Neural cell (in vitro differentiated cells): Measurements from ENCODE around the gene PREX1. TPM values are rescaled to one million over a fixed set of nuclear protein-coding genes. Genes with fewer than 3 reads are reported as not detected.

ENCODE experiments used
- H2AFZ ChIP-seq: fragments of 200-600, 300-800 bp; sonication (generic), shearing (Covaris generic); 2 replicates; pipeline ENCODE4 v1.6.0; 2014; ENCODE audit warnings: low read depth, mild to moderate bottlenecking, antibody characterized with exemption, low read length, moderate library complexity
- H3F3A ChIP-seq: fragments of 200-600 bp; shearing (Covaris generic); 2 replicates; pipeline ENCODE4 v1.6.1; 2016; ENCODE audit warnings: mild to moderate bottlenecking, moderate library complexity, mixed read lengths, antibody characterized with exemption, low read length; ENCODE audit not compliant: insufficient read depth, poor library complexity, severe bottlenecking
- H3K27ac ChIP-seq: fragments of 200-600, 300-800 bp; sonication (generic), shearing (Covaris generic); 2 replicates; pipeline ENCODE4 v1.5.1; 2014; ENCODE audit warnings: mild to moderate bottlenecking, low read length, moderate library complexity
- H3K27me3 ChIP-seq: fragments of 300-800, 200-600 bp; sonication (generic), shearing (Covaris generic); 2 replicates; pipeline ENCODE4 v1.6.0; 2014; ENCODE audit warnings: mild to moderate bottlenecking, low read depth, low read length, moderate library complexity; ENCODE audit not compliant: insufficient read depth
- H3K36me3 ChIP-seq: fragments of 300-800, 200-600 bp; sonication (generic), shearing (Covaris generic); 2 replicates; pipeline ENCODE4 v1.5.1; 2014; ENCODE audit warnings: mild to moderate bottlenecking, antibody characterized with exemption, low read length, moderate library complexity; ENCODE audit not compliant: insufficient read depth
- H3K4me2 ChIP-seq: fragments of 300-800, 200-600 bp; sonication (generic), shearing (Covaris generic); 2 replicates; pipeline ENCODE4 v1.6.0; 2014; ENCODE audit warnings: mild to moderate bottlenecking, low read length
- H3K4me3 ChIP-seq: fragments of 300-800, 200-600 bp; sonication (generic), shearing (Covaris generic); 2 replicates; pipeline ENCODE4 v1.5.1; 2014; ENCODE audit warnings: mild to moderate bottlenecking, low read length, moderate library complexity
- H3K79me2 ChIP-seq: fragments of 200-600 bp; shearing (Covaris generic); replicated peaks from 2 replicates; pipeline ENCODE4 v1.6.0; 2014; ENCODE audit warnings: mild to moderate bottlenecking, low read length, moderate library complexity; ENCODE audit not compliant: insufficient read depth
- H3K9ac ChIP-seq: fragments of 300-800, 200-600 bp; sonication (generic), shearing (Covaris generic); 2 replicates; pipeline ENCODE4 v1.6.1; 2016; ENCODE audit warnings: mild to moderate bottlenecking, low read length, mixed read lengths
- H3K9me2 ChIP-seq: fragments of 200-600 bp; shearing (Covaris generic); 2 replicates; pipeline ENCODE4 v1.6.1; 2016; ENCODE audit warnings: mild to moderate bottlenecking, low read length, mixed read lengths; ENCODE audit not compliant: insufficient read depth
- H3K9me3 ChIP-seq: fragments of 200-600, 300-800 bp; sonication (generic), shearing (Covaris generic); 2 replicates; pipeline ENCODE4 v1.6.1; 2016; ENCODE audit warnings: mild to moderate bottlenecking, mixed run types, low read length, moderate library complexity, mixed read lengths
- H4K20me1 ChIP-seq: fragments of 200-600 bp; shearing (Covaris generic); 2 replicates; pipeline ENCODE4 v1.6.1; 2016; ENCODE audit warnings: mild to moderate bottlenecking, mixed run types; ENCODE audit not compliant: insufficient read depth
- EP300 ChIP-seq: fragments of 450-650 bp; conservative IDR thresholded peaks from 2 replicates; pipeline ENCODE4 v1.6.1; 2014; ENCODE audit warnings: antibody characterized with exemption, mild to moderate bottlenecking, moderate library complexity; ENCODE audit not compliant: poor library complexity, severe bottlenecking
- EZH2 ChIP-seq: fragments of 200-600, 300-800 bp; shearing (Covaris generic), sonication (generic); IDR thresholded peaks from 2 replicates; pipeline ENCODE4 v1.6.1; 2014; ENCODE audit warnings: antibody characterized with exemption, low read length, borderline replicate concordance, mild to moderate bottlenecking; ENCODE audit not compliant: insufficient read depth, poor library complexity, severe bottlenecking
- MXI1 ChIP-seq: fragments of 450-650 bp; conservative IDR thresholded peaks from 2 replicates; pipeline ENCODE4 v1.6.1; 2014; ENCODE audit warnings: antibody characterized with exemption, mild to moderate bottlenecking; ENCODE audit not compliant: poor library complexity, severe bottlenecking
- POLR2AphosphoS5 ChIP-seq: IDR thresholded peaks from 2 replicates; pipeline ENCODE4 v1.6.1; 2012
- RAD21 ChIP-seq: fragments of 450-650 bp; conservative IDR thresholded peaks from 2 replicates; pipeline ENCODE4 v1.6.1; 2014; ENCODE audit warnings: antibody characterized with exemption, mild to moderate bottlenecking, moderate library complexity
- SMC3 ChIP-seq: fragments of 450-650 bp; conservative IDR thresholded peaks from 2 replicates; pipeline ENCODE4 v1.6.1; 2014; ENCODE audit warnings: antibody characterized with exemption, mild to moderate bottlenecking, moderate library complexity; ENCODE audit not compliant: poor library complexity
- TAF1 ChIP-seq: IDR thresholded peaks from 2 replicates; pipeline ENCODE4 v1.6.1; 2012; ENCODE audit warnings: low read depth
- polyA plus RNA-seq: library from polyadenylated mRNA; depleted of rRNA; stranded (reverse); fragments of >200 nt; gene quantifications from 2 replicates; pipeline ENCODE4 v1.2.3, GENCODE V29; 2014
- TF ChIP-seq, protein P1 (sequence below): fragments of 450-650 bp; IDR thresholded peaks from 2 replicates; pipeline ENCODE4 v1.5.1; 2014; ENCODE audit warnings: antibody characterized with exemption, mild to moderate bottlenecking, moderate library complexity; ENCODE audit not compliant: poor library complexity, severe bottlenecking
- TF ChIP-seq, protein P2 (sequence below): IDR thresholded peaks from 2 replicates; pipeline ENCODE4 v1.6.1; 2012; ENCODE audit warnings: borderline replicate concordance

PREX1 gene
- polyA plus RNA-seq, 1 donor from 2014 or later = 0.06 TPM

DNA sequence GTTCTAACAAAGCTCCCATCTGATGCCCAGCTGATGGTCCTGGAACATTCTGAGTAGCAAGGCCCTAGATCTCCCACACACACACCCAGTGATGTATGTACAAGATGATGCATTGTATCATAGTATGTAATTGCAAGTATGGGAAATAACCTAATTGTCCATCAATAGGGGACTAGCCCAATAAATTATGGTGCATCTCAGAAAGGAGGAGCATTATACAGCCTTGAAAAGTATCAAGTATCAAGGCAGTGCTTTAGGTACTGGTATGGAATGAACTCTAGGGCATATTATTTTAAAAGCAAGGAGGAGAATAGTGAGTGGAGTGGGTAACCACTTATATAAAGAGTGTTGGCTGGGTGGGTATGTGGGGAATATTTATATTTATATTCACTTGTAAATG, 24.8 kb upstream of the PREX1 start:
- no peak overlapping the region for H3K4me3 ChIP-seq
- H3K9ac ChIP-seq = no peak overlapping the region
- H3K4me2 ChIP-seq = no peak overlapping the region
- H3K79me2 ChIP-seq = no peaks in the 10 kb centered on the region
- H3F3A ChIP-seq = no peaks in the 10 kb centered on the region
- H3K27me3 ChIP-seq = no peaks in the 10 kb centered on the region
- H3K9me3 ChIP-seq = no peaks in the 10 kb centered on the region
- no peaks in the 10 kb centered on the region for H4K20me1 ChIP-seq
- H3K9me2 ChIP-seq = no peaks in the 10 kb centered on the region
- no peak overlapping the region for H3K27ac ChIP-seq
- H2AFZ ChIP-seq = no peak overlapping the region
- TF ChIP-seq EP300 (no peak), EZH2 (no peak), POLR2AphosphoS5 (no peak), TAF1 (no peak), SMC3 (no peak), RAD21 (no peak), MXI1 (no peak)
- TF ChIP-seq, protein P1, sequence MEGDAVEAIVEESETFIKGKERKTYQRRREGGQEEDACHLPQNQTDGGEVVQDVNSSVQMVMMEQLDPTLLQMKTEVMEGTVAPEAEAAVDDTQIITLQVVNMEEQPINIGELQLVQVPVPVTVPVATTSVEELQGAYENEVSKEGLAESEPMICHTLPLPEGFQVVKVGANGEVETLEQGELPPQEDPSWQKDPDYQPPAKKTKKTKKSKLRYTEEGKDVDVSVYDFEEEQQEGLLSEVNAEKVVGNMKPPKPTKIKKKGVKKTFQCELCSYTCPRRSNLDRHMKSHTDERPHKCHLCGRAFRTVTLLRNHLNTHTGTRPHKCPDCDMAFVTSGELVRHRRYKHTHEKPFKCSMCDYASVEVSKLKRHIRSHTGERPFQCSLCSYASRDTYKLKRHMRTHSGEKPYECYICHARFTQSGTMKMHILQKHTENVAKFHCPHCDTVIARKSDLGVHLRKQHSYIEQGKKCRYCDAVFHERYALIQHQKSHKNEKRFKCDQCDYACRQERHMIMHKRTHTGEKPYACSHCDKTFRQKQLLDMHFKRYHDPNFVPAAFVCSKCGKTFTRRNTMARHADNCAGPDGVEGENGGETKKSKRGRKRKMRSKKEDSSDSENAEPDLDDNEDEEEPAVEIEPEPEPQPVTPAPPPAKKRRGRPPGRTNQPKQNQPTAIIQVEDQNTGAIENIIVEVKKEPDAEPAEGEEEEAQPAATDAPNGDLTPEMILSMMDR = no peak
- TF ChIP-seq, protein P2, sequence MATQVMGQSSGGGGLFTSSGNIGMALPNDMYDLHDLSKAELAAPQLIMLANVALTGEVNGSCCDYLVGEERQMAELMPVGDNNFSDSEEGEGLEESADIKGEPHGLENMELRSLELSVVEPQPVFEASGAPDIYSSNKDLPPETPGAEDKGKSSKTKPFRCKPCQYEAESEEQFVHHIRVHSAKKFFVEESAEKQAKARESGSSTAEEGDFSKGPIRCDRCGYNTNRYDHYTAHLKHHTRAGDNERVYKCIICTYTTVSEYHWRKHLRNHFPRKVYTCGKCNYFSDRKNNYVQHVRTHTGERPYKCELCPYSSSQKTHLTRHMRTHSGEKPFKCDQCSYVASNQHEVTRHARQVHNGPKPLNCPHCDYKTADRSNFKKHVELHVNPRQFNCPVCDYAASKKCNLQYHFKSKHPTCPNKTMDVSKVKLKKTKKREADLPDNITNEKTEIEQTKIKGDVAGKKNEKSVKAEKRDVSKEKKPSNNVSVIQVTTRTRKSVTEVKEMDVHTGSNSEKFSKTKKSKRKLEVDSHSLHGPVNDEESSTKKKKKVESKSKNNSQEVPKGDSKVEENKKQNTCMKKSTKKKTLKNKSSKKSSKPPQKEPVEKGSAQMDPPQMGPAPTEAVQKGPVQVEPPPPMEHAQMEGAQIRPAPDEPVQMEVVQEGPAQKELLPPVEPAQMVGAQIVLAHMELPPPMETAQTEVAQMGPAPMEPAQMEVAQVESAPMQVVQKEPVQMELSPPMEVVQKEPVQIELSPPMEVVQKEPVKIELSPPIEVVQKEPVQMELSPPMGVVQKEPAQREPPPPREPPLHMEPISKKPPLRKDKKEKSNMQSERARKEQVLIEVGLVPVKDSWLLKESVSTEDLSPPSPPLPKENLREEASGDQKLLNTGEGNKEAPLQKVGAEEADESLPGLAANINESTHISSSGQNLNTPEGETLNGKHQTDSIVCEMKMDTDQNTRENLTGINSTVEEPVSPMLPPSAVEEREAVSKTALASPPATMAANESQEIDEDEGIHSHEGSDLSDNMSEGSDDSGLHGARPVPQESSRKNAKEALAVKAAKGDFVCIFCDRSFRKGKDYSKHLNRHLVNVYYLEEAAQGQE = no peak
- no peaks in the 10 kb centered on the region for H3K36me3 ChIP-seq

DNA sequence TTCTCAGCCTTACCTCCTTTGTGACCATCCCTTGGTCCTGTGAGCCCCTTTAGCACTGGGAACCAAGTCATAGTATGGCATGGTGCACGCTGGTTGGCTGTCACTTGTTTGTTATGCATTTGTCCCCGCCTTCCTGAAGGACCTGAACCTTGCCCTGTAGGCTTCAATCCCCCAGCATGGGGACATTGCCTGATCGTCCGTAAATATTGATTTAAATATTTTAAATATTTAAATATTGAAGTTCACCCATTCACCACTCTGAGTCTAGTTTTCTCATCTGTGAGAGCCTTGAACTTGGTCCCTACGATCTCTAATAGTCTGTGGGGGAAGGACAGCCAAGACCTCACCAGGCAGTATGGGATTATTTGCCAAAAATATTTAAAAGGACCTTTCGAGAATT, 23.8 kb upstream of the PREX1 start:
- Histone ChIP-seq H2AFZ (no peak overlapping the region), H3F3A (no peaks in the 10 kb centered on the region), H3K27me3 (no peaks in the 10 kb centered on the region), H3K4me2 (no peak overlapping the region), H4K20me1 (no peaks in the 10 kb centered on the region), H3K27ac (no peak overlapping the region), H3K9ac (no peak overlapping the region), H3K36me3 (no peaks in the 10 kb centered on the region), H3K4me3 (no peak overlapping the region), H3K9me3 (no peaks in the 10 kb centered on the region), H3K9me2 (no peaks in the 10 kb centered on the region), H3K79me2 (no peaks in the 10 kb centered on the region)
- TF ChIP-seq MXI1 = no peak
- TF ChIP-seq, protein P1 = no peak
- no peak for TF ChIP-seq EP300
- TF ChIP-seq SMC3 = no peak
- TF ChIP-seq RAD21 = no peak
- no peak for TF ChIP-seq TAF1
- no peak for TF ChIP-seq POLR2AphosphoS5
- no peak for TF ChIP-seq EZH2
- TF ChIP-seq, protein P2 = no peak
